Endodermal cell (in vitro differentiated cells): ENCODE results near the gene TEAD2. TPM values are rescaled to one million over a fixed set of nuclear protein-coding genes. Genes with fewer than 3 reads are reported as not detected.
A peak's percentile ranks its signal among the peaks of the same experiment; 100 is the strongest.

Source experiments
- DNase-seq: peaks from one replicate; pipeline ENCODE4 v3.0.0-alpha.2; 2017
- H3K27ac ChIP-seq: 2 replicates; pipeline ENCODE4 v1.5.1; 2013; ENCODE audit warnings: mild to moderate bottlenecking, low read depth, low read length, moderate library complexity
- H3K27me3 ChIP-seq: 2 replicates; pipeline ENCODE4 v1.6.1; 2013; ENCODE audit warnings: mild to moderate bottlenecking, low read length, moderate library complexity; ENCODE audit not compliant: insufficient read depth, control insufficient read depth, poor library complexity, severe bottlenecking
- H3K36me3 ChIP-seq: 2 replicates; pipeline ENCODE4 v1.7.0; 2013; ENCODE audit warnings: mild to moderate bottlenecking, low read length, moderate library complexity; ENCODE audit not compliant: control insufficient read depth, insufficient read depth
- H3K4me1 ChIP-seq: one replicate; pipeline ENCODE4 v1.7.0; 2013; ENCODE audit warnings: low read length; ENCODE audit not compliant: control insufficient read depth, insufficient read depth
- H3K4me3 ChIP-seq: 2 replicates; pipeline ENCODE4 v1.5.1; 2013; ENCODE audit warnings: mild to moderate bottlenecking, low read length, moderate library complexity
- H3K9ac ChIP-seq: 2 replicates; pipeline ENCODE4 v1.6.1; 2013; ENCODE audit warnings: mild to moderate bottlenecking, low read length, moderate library complexity; ENCODE audit not compliant: poor library complexity, severe bottlenecking; ENCODE audit errors: extremely low read depth
- H3K9me3 ChIP-seq: 2 replicates; pipeline ENCODE4 v1.6.1; 2013; ENCODE audit warnings: mild to moderate bottlenecking, low read length, moderate library complexity; ENCODE audit not compliant: control insufficient read depth
- H3K27ac Mint-ChIP-seq: 2 replicates; pipeline ENCODE4 v1.8.0; 2020; ENCODE audit warnings: mixed read lengths
- H3K27me3 Mint-ChIP-seq: 2 replicates; pipeline ENCODE4 v1.8.0; 2021; ENCODE audit warnings: mild to moderate bottlenecking, mixed read lengths; ENCODE audit not compliant: insufficient read depth
- H3K36me3 Mint-ChIP-seq: 2 replicates; pipeline ENCODE4 v1.8.0; 2020; ENCODE audit warnings: low read depth, mixed read lengths
- H3K4me1 Mint-ChIP-seq: 2 replicates; pipeline ENCODE4 v1.8.0; 2020; ENCODE audit warnings: mixed read lengths
- H3K4me3 Mint-ChIP-seq: 2 replicates; pipeline ENCODE4 v1.8.0; 2020; ENCODE audit warnings: mild to moderate bottlenecking, moderate library complexity, mixed read lengths
- H3K9me3 Mint-ChIP-seq: 2 replicates; pipeline ENCODE4 v1.8.0; 2020; ENCODE audit warnings: mild to moderate bottlenecking, mixed read lengths
- CTCF ChIP-seq: fragments of 200-600 bp; sonication (generic); conservative IDR thresholded peaks from 2 replicates; pipeline ENCODE4 v1.5.0; 2021; ENCODE audit warnings: antibody characterized with exemption, mild to moderate bottlenecking
- WGBS, 2 experiments: methylation state at CpG; one replicate each; pipeline versions ENCODE4 v1.1.5 to v1.1.7; 2013; ENCODE audit warnings: missing lambda C conversion rate in 2 of 2, mixed read lengths in 1 of 2; ENCODE audit not compliant: insufficient coverage in 1 of 2, insufficient read length in 1 of 2; 5-methylcytosine and 5-hydroxymethylcytosine counted together
- total RNA-seq, 2 donors: library from RNA; stranded (reverse); fragmentation: NEBNext Ultra II Directional in 1 of 2; extraction: Animal tissue kit (Norgen Biotek cat#: 25700) in 1 of 2; gene quantifications; 2 replicates in 1 of 2; 3 replicates in 1 of 2; pipeline ENCODE4 v1.2.1, GENCODE V29; 2021

Gene TEAD2
- total RNA-seq, 2 donors from 2014 or later: 142 to 166 TPM

- peak; percentile 3 for DNase-seq
- Histone ChIP-seq H3K4me1 (no peaks in the 10 kb centered on the region), H3K4me3 (no peak overlapping the region), H3K36me3 (peaks cover 94% of the 10 kb centered on the region), H3K27ac (no peak overlapping the region), H3K9ac (no peak overlapping the region), H3K9me3 (peaks cover 3% of the 10 kb centered on the region), H3K27me3 (no peaks in the 10 kb centered on the region)
- Mint-ChIP-seq H3K36me3 (peaks cover 94% of the 10 kb centered on the region), H3K4me1 (peaks cover 5% of the 10 kb centered on the region), H3K27me3 (no peaks in the 10 kb centered on the region), H3K9me3 (peaks cover 3% of the 10 kb centered on the region), H3K4me3 (no peak overlapping the region), H3K27ac (no peak overlapping the region)
- WGBS, 2 experiments: 90 to 96% methylated on average over 7 to 11 of the region's 11 CpGs
- no peak for TF ChIP-seq CTCF
Measured at GRCh38 chr19:49344505-49345423, 17.5 kb downstream of the TEAD2 start.

- peak overlapping the region; percentile 48 for H3K27ac Mint-ChIP-seq
- H3K4me3 Mint-ChIP-seq: no peak overlapping the region
- H3K4me1 Mint-ChIP-seq: peaks cover 11% of the 10 kb centered on the region
Measured at GRCh38 chr19:49343123-49343522, 19.1 kb downstream of the TEAD2 start.

GRCh38 chr19:49342291-49342721, 19.9 kb downstream of the TEAD2 start:
- Histone ChIP-seq H3K9me3 (no peaks in the 10 kb centered on the region), H3K4me3 (no peak overlapping the region), H3K36me3 (peaks cover 69% of the 10 kb centered on the region), H3K9ac (no peak overlapping the region), H3K27me3 (peaks cover 4% of the 10 kb centered on the region), H3K4me1 (no peaks in the 10 kb centered on the region), H3K27ac (no peak overlapping the region)
- Mint-ChIP-seq H3K27ac (no peak overlapping the region), H3K27me3 (peaks cover 11% of the 10 kb centered on the region), H3K36me3 (peaks cover 73% of the 10 kb centered on the region), H3K9me3 (peaks cover 3% of the 10 kb centered on the region), H3K4me1 (peaks cover 13% of the 10 kb centered on the region), H3K4me3 (no peak overlapping the region)
- WGBS, 2 experiments: 93% methylated on average over 11 of the region's 11 CpGs
- peak; percentile 26 for DNase-seq
- no peak for TF ChIP-seq CTCF

More at GRCh38 chr19:49343123-49343522, 19.1 kb downstream of the TEAD2 start:
- Mint-ChIP-seq H3K27me3 (peaks cover 6% of the 10 kb centered on the region), H3K36me3 (peaks cover 78% of the 10 kb centered on the region), H3K9me3 (peaks cover 3% of the 10 kb centered on the region)
- TF ChIP-seq CTCF: no peak
- no peaks in the 10 kb centered on the region for H3K4me1 ChIP-seq
- H3K4me3 ChIP-seq: no peak overlapping the region
- H3K36me3 ChIP-seq: peaks cover 77% of the 10 kb centered on the region
- H3K9me3 ChIP-seq: no peaks in the 10 kb centered on the region
- 89 to 99% methylated on average over 3 to 4 of the region's 7 CpGs for WGBS, 2 experiments
- no peak overlapping the region for H3K9ac ChIP-seq
- no peak overlapping the region for H3K27ac ChIP-seq
- peak; percentile 44 for DNase-seq
- no peaks in the 10 kb centered on the region for H3K27me3 ChIP-seq
